Measurements from ENCODE around the gene HEPN1.

Gene HEPN1

GRCh38 chr11:124886476-124886875 is 32.6 kb upstream of the HEPN1 start:
- no peak for DNase-seq

- DNase-seq = no peak
These were observed 31.9 kb upstream of the HEPN1 start for GRCh38 chr11:124886978-124887666.

- DNase-seq = no peak
These were observed 31.4 kb upstream of the HEPN1 start for GRCh38 chr11:124887667-124888013.

GRCh38 chr11:124889191-124890091 is 29.6 kb upstream of the HEPN1 start:
- no peak for DNase-seq

GRCh38 chr11:124890151-124890550 is 28.9 kb upstream of the HEPN1 start:
- no peak for DNase-seq

GRCh38 chr11:124890683-124891372 is 28.2 kb upstream of the HEPN1 start:
- no peak for DNase-seq

GRCh38 chr11:124891373-124891861 is 27.6 kb upstream of the HEPN1 start:
- DNase-seq = no peak

GRCh38 chr11:124892146-124892545 is 26.9 kb upstream of the HEPN1 start:
- no peak for DNase-seq

- no peak for DNase-seq
These were observed 26.1 kb upstream of the HEPN1 start for GRCh38 chr11:124892750-124893454.

- no peak for DNase-seq
These were observed 25.2 kb upstream of the HEPN1 start for GRCh38 chr11:124893781-124894401.

GRCh38 chr11:124894606-124895430 is 24.2 kb upstream of the HEPN1 start:
- DNase-seq = no peak

GRCh38 chr11:124895471-124895971 is 23.5 kb upstream of the HEPN1 start:
- no peak for DNase-seq

GRCh38 chr11:124896071-124896750 is 22.8 kb upstream of the HEPN1 start:
- DNase-seq = no peak

- DNase-seq = no peak
These were observed 22.1 kb upstream of the HEPN1 start for GRCh38 chr11:124896821-124897391.

- DNase-seq = no peak
These were observed 21.3 kb upstream of the HEPN1 start, which contains the start of gene ROBO4 for GRCh38 chr11:124897674-124898262. ROBO4 (minus strand) TSS chr11:124897865; CDS start chr11:124897795, 70 bp downstream.

GRCh38 chr11:124898263-124898680 is 20.8 kb upstream of the HEPN1 start:
- DNase-seq = no peak

- no peak for DNase-seq
These were observed 20.3 kb upstream of the HEPN1 start for GRCh38 chr11:124898711-124899110.

GRCh38 chr11:124899383-124900145 is 19.5 kb upstream of the HEPN1 start:
- DNase-seq = no peak

- no peak for DNase-seq
These were observed 18.6 kb upstream of the HEPN1 start for GRCh38 chr11:124900464-124900863.

All from stimulated activated CD4-positive, alpha-beta T cell treated with anti-CD3 and anti-CD28 coated beads, Interleukin-12 subunit alpha, Interleukin-12 subunit beta, amount 100 ng/mL, for 4 hours (primary cell).